Lower lobe of right lung (tissue), 2 donors: ENCODE data around the gene VPREB1. TPM values are rescaled to one million over a fixed set of nuclear protein-coding genes. Genes with fewer than 3 reads are reported as not detected.
"Not testable (repeated sequence)": the region's sequence is repeated elsewhere in the genome, so short reads cannot be mapped to it uniquely, and the experiment has no call there.

Experiments used
- ATAC-seq, 2 donors: fragments of 200-7000 bp; cut with Tn5 transposase; one replicate each; pipeline ENCODE4 v1.9.1; 2020 to 2022; ENCODE audit warnings: mild to moderate bottlenecking in 2 of 2, moderate library complexity in 2 of 2
- DNase-seq: peaks from one replicate; pipeline ENCODE4 v3.0.0-alpha.2; 2020
- H3K27ac ChIP-seq: fragments of 200-600 bp; one replicate; pipeline ENCODE4 v1.8.0; 2022
- H3K27me3 ChIP-seq: fragments of 200-600 bp; one replicate; pipeline ENCODE4 v1.8.0; 2022; ENCODE audit warnings: low read depth
- H3K36me3 ChIP-seq: fragments of 200-600 bp; one replicate; pipeline ENCODE4 v1.8.0; 2022; ENCODE audit warnings: mild to moderate bottlenecking
- H3K4me1 ChIP-seq: fragments of 200-600 bp; one replicate; pipeline ENCODE4 v1.8.0; 2022
- H3K4me3 ChIP-seq: fragments of 200-600 bp; one replicate; pipeline ENCODE4 v1.8.0; 2022; ENCODE audit warnings: mild to moderate bottlenecking
- H3K9me3 ChIP-seq: fragments of 200-600 bp; one replicate; pipeline ENCODE4 v1.8.0; 2022
- CTCF ChIP-seq: fragments of 200-600 bp; IDR thresholded peaks from one replicate; pipeline ENCODE4 v1.8.0; 2022; ENCODE audit warnings: antibody characterized with exemption, mild to moderate bottlenecking
- intact Hi-C: fragments of 100-400 bp; cut with DNase I; formaldehyde crosslinking; loops from one replicate; pipeline ENCODE4 v1.11.0; 2022
- total RNA-seq: library from RNA; stranded (reverse); fragmentation: NEBNext Ultra II Directional; extraction: Animal tissue kit (Norgen Biotek cat#: 25700); gene quantifications from one replicate; pipeline ENCODE4 v1.2.1, GENCODE V29; 2021
- donor health status: DM: no; HTN: yes; CAD: no; lungs with severe emphysema.

VPREB1 gene
- total RNA-seq, 1 donor from 2014 or later = not detected

- no peaks in the 10 kb centered on the region for H3K36me3 ChIP-seq
- H3K4me1 ChIP-seq = no peaks in the 10 kb centered on the region
- intact Hi-C loops = no loop called here
- H3K9me3 ChIP-seq = no peaks in the 10 kb centered on the region
- peaks cover 42% of the 10 kb centered on the region for H3K27me3 ChIP-seq
- DNase-seq (no peak), ATAC-seq (no peak)
- TF ChIP-seq CTCF = no peak
- H3K4me3 ChIP-seq = no peak overlapping the region
- no peak overlapping the region for H3K27ac ChIP-seq
Measured at GRCh38 chr22:22245256-22245909, 797 bp downstream of the VPREB1 start.

DNA sequence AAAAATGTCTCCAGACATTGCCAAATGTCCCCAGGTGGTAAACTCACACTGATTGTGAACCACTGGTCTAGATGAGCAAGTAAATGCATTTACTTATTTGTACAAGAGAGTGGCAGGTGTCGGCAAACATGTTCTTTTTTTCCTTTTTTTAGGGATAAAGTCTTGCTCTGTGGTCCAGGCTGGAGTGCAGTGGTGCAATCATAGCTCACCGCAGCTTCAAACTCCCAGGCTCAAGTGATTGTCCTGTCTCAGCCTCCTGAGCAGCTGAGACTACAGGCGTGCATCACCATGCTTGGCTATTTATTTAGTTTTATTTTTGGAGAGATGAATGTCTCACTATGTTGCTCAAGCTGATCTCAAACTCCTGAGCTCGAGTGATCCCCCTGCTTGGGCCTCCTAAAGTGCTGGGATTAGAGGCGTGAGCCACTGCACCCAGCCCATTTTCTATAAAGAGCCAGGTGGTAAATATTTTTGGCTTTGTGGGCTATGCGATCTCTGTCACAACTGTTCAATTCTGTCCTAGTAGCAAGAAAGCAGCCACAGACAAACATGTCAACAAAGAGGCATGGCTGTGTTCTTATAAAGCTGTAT lies 1.4 kb downstream of the VPREB1 start:
- no peak for TF ChIP-seq CTCF
- Histone ChIP-seq H3K4me3 (no peak overlapping the region), H3K36me3 (no peaks in the 10 kb centered on the region), H3K27ac (no peak overlapping the region), H3K27me3 (peaks cover 42% of the 10 kb centered on the region), H3K4me1 (no peaks in the 10 kb centered on the region), H3K9me3 (no peaks in the 10 kb centered on the region)
- DNase-seq (no peak), ATAC-seq (no peak)
- intact Hi-C loops = no loop called here

GRCh38 chr22:22246706-22247105 lies 2.1 kb downstream of the VPREB1 start:
- ATAC-seq (no peak), DNase-seq (no peak)
- intact Hi-C loops = no loop called here
- no peak overlapping the region for H3K4me3 ChIP-seq
- H3K4me1 ChIP-seq = no peaks in the 10 kb centered on the region
- H3K9me3 ChIP-seq = no peaks in the 10 kb centered on the region
- H3K36me3 ChIP-seq = no peaks in the 10 kb centered on the region
- H3K27ac ChIP-seq = no peak overlapping the region
- peaks cover 38% of the 10 kb centered on the region for H3K27me3 ChIP-seq
- no peak for TF ChIP-seq CTCF

GRCh38 chr22:22248878-22249277 lies 4.3 kb downstream of the VPREB1 start:
- Histone ChIP-seq H3K27ac (no peak overlapping the region), H3K9me3 (no peaks in the 10 kb centered on the region), H3K27me3 (peaks cover 20% of the 10 kb centered on the region), H3K4me1 (no peaks in the 10 kb centered on the region), H3K4me3 (no peak overlapping the region), H3K36me3 (no peaks in the 10 kb centered on the region)
- intact Hi-C loops = no loop called here
- ATAC-seq (no peak), DNase-seq (no peak)
- no peak for TF ChIP-seq CTCF

DNA sequence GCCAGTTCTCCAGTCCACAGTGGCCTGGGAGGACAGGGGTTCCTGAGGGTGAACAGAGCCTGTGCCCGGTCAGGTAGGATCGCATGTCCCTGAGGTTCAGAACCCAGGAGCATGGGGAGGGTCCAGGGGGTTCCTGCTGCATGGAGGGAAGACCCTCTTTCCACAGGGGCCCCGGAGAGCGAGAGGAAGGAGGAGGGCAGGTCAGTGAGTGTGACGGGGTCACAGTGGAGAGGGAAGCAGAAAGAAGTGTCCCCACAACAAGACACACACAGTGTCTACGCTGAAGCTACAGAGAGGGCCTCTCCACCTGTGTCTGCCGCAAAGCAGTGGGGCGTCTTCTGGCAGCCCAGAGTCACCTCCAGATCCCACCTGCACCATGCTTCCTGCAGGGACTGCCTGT lies 6.1 kb downstream of the VPREB1 start:
- DNase-seq, intact Hi-C loops, H3K27ac ChIP-seq, H3K4me1 ChIP-seq, H3K9me3 ChIP-seq, H3K4me3 ChIP-seq, H3K36me3 ChIP-seq, H3K27me3 ChIP-seq, ATAC-seq: not testable (repeated sequence)

DNA sequence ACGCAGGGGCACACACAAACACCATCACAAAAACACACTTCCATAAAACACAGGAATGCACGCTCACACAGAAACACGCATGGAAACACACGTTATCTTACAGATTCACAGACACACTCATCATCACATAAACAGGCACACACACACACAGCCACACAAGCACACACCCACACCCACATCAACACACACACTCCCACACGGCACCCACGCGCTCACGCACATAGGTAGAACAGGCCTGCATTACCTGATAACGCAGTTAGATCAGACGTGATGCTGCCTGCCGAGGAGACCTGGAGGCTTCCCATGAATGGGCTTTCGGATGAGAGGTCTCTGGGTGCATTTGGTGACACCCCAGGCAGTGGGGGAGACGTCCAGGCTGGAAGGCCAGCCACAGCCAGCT lies 11.5 kb downstream of the VPREB1 start:
- H3K36me3 ChIP-seq, H3K27ac ChIP-seq, H3K4me1 ChIP-seq, DNase-seq, intact Hi-C loops, ATAC-seq, H3K4me3 ChIP-seq, H3K9me3 ChIP-seq, H3K27me3 ChIP-seq: not testable (repeated sequence)

GRCh38 chr22:22258597-22259415 lies 14.2 kb downstream of the VPREB1 start:
- not testable (repeated sequence) for ATAC-seq

DNA sequence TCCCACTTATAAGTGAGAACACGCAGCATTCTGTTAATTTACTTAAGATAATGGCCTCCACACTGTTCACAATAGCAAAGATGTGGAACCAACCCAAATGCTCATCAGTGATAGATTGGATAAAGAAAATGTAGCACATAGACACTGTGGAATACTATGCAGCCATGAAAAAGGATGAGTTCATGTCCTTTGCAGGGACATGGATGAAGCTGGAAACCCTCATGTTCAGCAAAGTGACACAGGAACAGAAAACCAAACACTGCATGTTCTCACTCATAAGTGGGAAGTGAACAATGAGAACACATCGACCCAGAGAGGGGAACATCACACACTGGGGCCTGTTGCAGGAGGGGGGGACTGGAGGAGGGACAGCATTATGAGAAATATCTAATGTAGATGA lies 15.6 kb downstream of the VPREB1 start:
- ATAC-seq, intact Hi-C loops: not testable (repeated sequence)

More at GRCh38 chr22:22258597-22259415, 14.2 kb downstream of the VPREB1 start:
- DNase-seq, H3K27ac ChIP-seq, H3K4me3 ChIP-seq, H3K4me1 ChIP-seq, H3K27me3 ChIP-seq, intact Hi-C loops, H3K9me3 ChIP-seq, H3K36me3 ChIP-seq: not testable (repeated sequence)

DNA sequence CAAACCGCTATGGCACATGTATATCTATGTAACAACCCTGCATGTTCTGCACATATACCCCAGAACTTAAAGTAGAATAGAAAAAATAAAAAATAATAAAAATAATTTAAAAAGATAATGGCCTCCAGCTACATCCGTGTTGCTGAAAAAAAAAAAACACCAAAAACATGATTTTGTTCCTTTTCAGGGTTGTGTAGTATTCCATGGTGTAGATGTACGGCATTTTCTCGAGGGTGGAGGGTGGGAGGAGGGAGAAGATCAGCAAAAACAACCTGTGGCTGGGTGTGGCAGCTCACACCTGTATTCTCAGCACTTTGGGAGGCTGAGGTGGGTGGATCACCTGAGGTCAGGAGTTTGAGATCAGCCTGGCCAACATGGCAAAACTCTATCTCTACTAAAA lies 16.0 kb downstream of the VPREB1 start:
- H3K27ac ChIP-seq, H3K4me1 ChIP-seq, H3K27me3 ChIP-seq, ATAC-seq, DNase-seq, intact Hi-C loops, H3K9me3 ChIP-seq, H3K4me3 ChIP-seq, H3K36me3 ChIP-seq: not testable (repeated sequence)

More for the DNA sequence above, 15.6 kb downstream of the VPREB1 start:
- DNase-seq, H3K4me3 ChIP-seq, H3K27me3 ChIP-seq, H3K4me1 ChIP-seq, H3K27ac ChIP-seq, H3K9me3 ChIP-seq, H3K36me3 ChIP-seq: not testable (repeated sequence)
